Measurements from ENCODE around the gene FARSA. TPM values are rescaled to one million over a fixed set of nuclear protein-coding genes. Genes with fewer than 3 reads are reported as not detected.
"Not testable (repeated sequence)": the region's sequence is repeated elsewhere in the genome, so short reads cannot be mapped to it uniquely, and the experiment has no call there.

The FARSA gene
- total RNA-seq, 4 donors from 2014 or later: 45.9 to 71.4 (median 55.9) TPM

- intact Hi-C loops (cut with DNase I; ENCODE audit: low total_unique reads): no loop called here
- no peak overlapping the region for H3K4me3 ChIP-seq (ENCODE audit: low read depth, poor library complexity, severe bottlenecking)
- WGBS, 2 donors: 45 to 47% methylated on average over 8 of the region's 8 CpGs
- TF ChIP-seq POLR2A (IDR thresholded peaks at IDR 0.05): no peak
- no peak for TF ChIP-seq CTCF (IDR thresholded peaks at IDR 0.05)
- no peak for DNase-seq (ENCODE audit: low spot score in 2 of 2)
These were observed 32.3 kb upstream of the FARSA start for GRCh38 chr19:12965812-12966135.

- TF ChIP-seq POLR2A (IDR thresholded peaks at IDR 0.05): no peak
- peak in 1 of 3 donors; percentile 74 for TF ChIP-seq CTCF (IDR thresholded peaks at IDR 0.05)
- intact Hi-C loops (cut with DNase I; ENCODE audit: low total_unique reads): no loop called here
- peak overlapping the region; percentile 6 for H3K4me3 ChIP-seq (ENCODE audit: low read depth, poor library complexity, severe bottlenecking)
- DNase-seq (ENCODE audit: low spot score in 2 of 2): peak; percentile 62 to 96
- WGBS, 2 donors: 0 to 2% methylated on average over 16 to 32 of the region's 34 CpGs
These were observed 31.7 kb upstream of the FARSA start for GRCh38 chr19:12965017-12965811.

GRCh38 chr19:12959481-12959880 is 26.0 kb upstream of the FARSA start:
- 69 to 70% methylated on average over 6 of the region's 6 CpGs for WGBS, 2 donors
- TF ChIP-seq POLR2A (IDR thresholded peaks at IDR 0.05) (no peak), CTCF (IDR thresholded peaks at IDR 0.05) (no peak)
- no peak for DNase-seq (ENCODE audit: low spot score in 2 of 2)
- intact Hi-C loops (cut with DNase I; ENCODE audit: low total_unique reads): no loop called here
- H3K4me3 ChIP-seq (ENCODE audit: low read depth, poor library complexity, severe bottlenecking): no peak overlapping the region

GRCh38 chr19:12957389-12957952 is 24.0 kb upstream of the FARSA start:
- DNase-seq (ENCODE audit: low spot score in 2 of 2); intact Hi-C loops (cut with DNase I; ENCODE audit: low total_unique reads): not testable (repeated sequence)
- peak overlapping the region; percentile 81 for H3K4me3 ChIP-seq (ENCODE audit: low read depth, poor library complexity, severe bottlenecking)
- 27 to 31% methylated on average over 31 of the region's 31 CpGs for WGBS, 2 donors

- 1 to 4% methylated on average over 53 to 65 of the region's 84 CpGs for WGBS, 2 donors
- DNase-seq (ENCODE audit: low spot score in 2 of 2): peak in 1 of 2 donors; percentile 93
- peak within 1 kb of the TSS; percentile 81 for H3K4me3 ChIP-seq (ENCODE audit: low read depth, poor library complexity, severe bottlenecking)
- intact Hi-C loops (cut with DNase I; ENCODE audit: low total_unique reads): no loop called here
- TF ChIP-seq POLR2A (IDR thresholded peaks at IDR 0.05): peak in 1 of 2 donors; percentile 58
- TF ChIP-seq CTCF (IDR thresholded peaks at IDR 0.05): no peak
These were observed 23.2 kb upstream of the FARSA start, which contains the start of gene GADD45GIP1 for GRCh38 chr19:12956446-12957388. GADD45GIP1 (minus strand) TSS chr19:12957223; CDS start chr19:12957212, 11 bp downstream.

- intact Hi-C loops (cut with DNase I; ENCODE audit: low total_unique reads): no loop called here
- no peak overlapping the region for H3K4me3 ChIP-seq (ENCODE audit: low read depth, poor library complexity, severe bottlenecking)
- DNase-seq (ENCODE audit: low spot score in 2 of 2): no peak
- 51 to 56% methylated on average over 12 of the region's 12 CpGs for WGBS, 2 donors
- TF ChIP-seq POLR2A (IDR thresholded peaks at IDR 0.05) (no peak), CTCF (IDR thresholded peaks at IDR 0.05) (no peak)
These were observed 22.5 kb upstream of the FARSA start for GRCh38 chr19:12955996-12956395.

GRCh38 chr19:12955575-12955974 is 22.1 kb upstream of the FARSA start:
- H3K4me3 ChIP-seq (ENCODE audit: low read depth, poor library complexity, severe bottlenecking); intact Hi-C loops (cut with DNase I; ENCODE audit: low total_unique reads); DNase-seq (ENCODE audit: low spot score in 2 of 2): not testable (repeated sequence)
- WGBS, 2 donors: 86 to 91% methylated on average over 9 of the region's 9 CpGs

Measured in lower leg skin (tissue), 4 donors.